NAMALWA (cell line): ENCODE measurements around the gene RAB11FIP3.
"Not testable (repeated sequence)": the region's sequence is repeated elsewhere in the genome, so short reads cannot be mapped to it uniquely, and the experiment has no call there.

ENCODE experiments used
- DNase-seq: peaks from one replicate; pipeline ENCODE4 v3.0.0-alpha.2; 2015; ENCODE audit warnings: low spot score

RAB11FIP3 gene

GRCh38 chr16:494676-495075 lies 69.2 kb downstream of the RAB11FIP3 start:
- DNase-seq = not testable (repeated sequence)

GRCh38 chr16:495127-495748 lies 69.8 kb downstream of the RAB11FIP3 start:
- peak; percentile 72 for DNase-seq

- no peak for DNase-seq
These were observed 70.8 kb downstream of the RAB11FIP3 start for GRCh38 chr16:496097-496886.

- DNase-seq = no peak
These were observed 71.8 kb downstream of the RAB11FIP3 start for GRCh38 chr16:497258-497657.

GRCh38 chr16:499924-500323 lies 74.5 kb downstream of the RAB11FIP3 start:
- DNase-seq = no peak

- no peak for DNase-seq
These were observed 75.3 kb downstream of the RAB11FIP3 start for GRCh38 chr16:500709-501108.

- DNase-seq = no peak
These were observed 76.9 kb downstream of the RAB11FIP3 start for GRCh38 chr16:502179-502943.

GRCh38 chr16:503150-504071 lies 78.0 kb downstream of the RAB11FIP3 start:
- no peak for DNase-seq

GRCh38 chr16:505479-506245 lies 80.2 kb downstream of the RAB11FIP3 start:
- DNase-seq = no peak

GRCh38 chr16:506246-506546 lies 80.7 kb downstream of the RAB11FIP3 start:
- DNase-seq = no peak

- not testable (repeated sequence) for DNase-seq
These were observed 82.1 kb downstream of the RAB11FIP3 start for GRCh38 chr16:507527-507926.

GRCh38 chr16:507996-508395 lies 82.5 kb downstream of the RAB11FIP3 start:
- DNase-seq = no peak

GRCh38 chr16:508884-509736 lies 83.7 kb downstream of the RAB11FIP3 start:
- DNase-seq = no peak

- no peak for DNase-seq
These were observed 84.8 kb downstream of the RAB11FIP3 start for GRCh38 chr16:510066-510825.

GRCh38 chr16:512802-513201 lies 87.4 kb downstream of the RAB11FIP3 start:
- no peak for DNase-seq

- DNase-seq = no peak
These were observed 88.5 kb downstream of the RAB11FIP3 start for GRCh38 chr16:513950-514349.

GRCh38 chr16:515175-515938 lies 89.9 kb downstream of the RAB11FIP3 start:
- no peak for DNase-seq

- DNase-seq = no peak
These were observed 90.4 kb downstream of the RAB11FIP3 start for GRCh38 chr16:515939-516226.

GRCh38 chr16:516301-516700 lies 90.9 kb downstream of the RAB11FIP3 start:
- DNase-seq = no peak
